Heart left ventricle (tissue), 13 donors: ENCODE data around the gene MKKS.

ENCODE experiments used
- CTCF ChIP-seq, 12 donors: fragments of 200-600 bp; sonication (generic) in 4 of 12; IDR thresholded peaks; one replicate each; pipeline versions ENCODE4 v1.5.0 to v1.8.0; 2018 to 2022; ENCODE audit warnings: antibody characterized with exemption in 12 of 12, mild to moderate bottlenecking in 5 of 12
- POLR2A ChIP-seq, 2 donors: fragments of 450-650 bp; IDR thresholded peaks; one replicate each; pipeline ENCODE4 v1.6.1; 2017; ENCODE audit warnings: antibody characterized with exemption in 2 of 2, mild to moderate bottlenecking in 2 of 2, moderate library complexity in 2 of 2
- donor health status: ischemic (EF 13 %, LVEDD 7.1; RV severe dilation, severe dysfunction).
- donor health status: DM: no; HTN: yes; CAD: no.
- donor health status: DM: no; HTN: no; CAD: no.
- donor health status: ischemic (EF 25% LVEDD 6.9; RV normal size, moderate dysfunction).
- donor health status: ischemic (EF 25% LVEDD 5.7; RV mildly dilated, moderate dysfunction).
- donor health status: ischemic (EF 35%, LVEDD 5.7; RV mildly dilated, moderate dysfunction).
- donor health status: nonischemic (EF 11% LVEDD 7.7; RV severe dilation, severe dysfunction).
- donor health status: DM: yes; HTN: yes; CAD: no.
- donor health status: PGD.
- donor health status: ischemic (EF 29% LVEDD 5.4; RV normal size, mild dysfunction).
- donor health status: nonischemic (EF 23%, LVEDD 6.1; RV moderate dilation, normal function).

- no peak for TF ChIP-seq CTCF (IDR thresholded peaks at IDR 0.05)
- TF ChIP-seq POLR2A (IDR thresholded peaks at IDR 0.05) = no peak
Observed at GRCh38 chr20:10402938-10403608, 30.9 kb downstream of the MKKS start.
